HG03565 (cell line): Measurements from ENCODE around the gene AGRN.
"Not testable (repeated sequence)": the region's sequence is repeated elsewhere in the genome, so short reads cannot be mapped to it uniquely, and the experiment has no call there.

Source experiments
- ATAC-seq: cut with Tn5 transposase; IDR thresholded peaks from one replicate; pipeline ENCODE4 v1.9.1; 2021; ENCODE audit warnings: mild to moderate bottlenecking, moderate library complexity; ENCODE audit not compliant: unreplicated experiment

The AGRN gene

DNA sequence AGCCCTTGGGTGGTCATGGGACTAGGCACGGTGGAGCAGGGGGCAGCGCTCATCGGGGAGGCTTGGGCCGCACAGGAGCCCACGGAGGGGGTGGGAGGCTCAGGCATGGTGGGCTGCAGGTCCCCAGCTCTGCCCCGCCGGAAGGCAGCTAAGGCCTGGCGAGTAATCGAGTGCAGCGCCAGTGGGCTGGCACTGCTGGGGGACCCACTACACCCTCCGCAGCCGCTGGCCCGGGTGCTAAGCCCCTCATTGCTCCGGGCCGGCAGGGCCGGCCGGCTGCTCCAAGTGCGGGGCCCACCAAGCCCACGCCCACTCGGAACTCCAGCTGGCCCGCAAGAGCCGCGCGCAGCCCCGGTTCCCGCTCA is 1.6 kb upstream of the AGRN start:
- not testable (repeated sequence) for ATAC-seq

DNA sequence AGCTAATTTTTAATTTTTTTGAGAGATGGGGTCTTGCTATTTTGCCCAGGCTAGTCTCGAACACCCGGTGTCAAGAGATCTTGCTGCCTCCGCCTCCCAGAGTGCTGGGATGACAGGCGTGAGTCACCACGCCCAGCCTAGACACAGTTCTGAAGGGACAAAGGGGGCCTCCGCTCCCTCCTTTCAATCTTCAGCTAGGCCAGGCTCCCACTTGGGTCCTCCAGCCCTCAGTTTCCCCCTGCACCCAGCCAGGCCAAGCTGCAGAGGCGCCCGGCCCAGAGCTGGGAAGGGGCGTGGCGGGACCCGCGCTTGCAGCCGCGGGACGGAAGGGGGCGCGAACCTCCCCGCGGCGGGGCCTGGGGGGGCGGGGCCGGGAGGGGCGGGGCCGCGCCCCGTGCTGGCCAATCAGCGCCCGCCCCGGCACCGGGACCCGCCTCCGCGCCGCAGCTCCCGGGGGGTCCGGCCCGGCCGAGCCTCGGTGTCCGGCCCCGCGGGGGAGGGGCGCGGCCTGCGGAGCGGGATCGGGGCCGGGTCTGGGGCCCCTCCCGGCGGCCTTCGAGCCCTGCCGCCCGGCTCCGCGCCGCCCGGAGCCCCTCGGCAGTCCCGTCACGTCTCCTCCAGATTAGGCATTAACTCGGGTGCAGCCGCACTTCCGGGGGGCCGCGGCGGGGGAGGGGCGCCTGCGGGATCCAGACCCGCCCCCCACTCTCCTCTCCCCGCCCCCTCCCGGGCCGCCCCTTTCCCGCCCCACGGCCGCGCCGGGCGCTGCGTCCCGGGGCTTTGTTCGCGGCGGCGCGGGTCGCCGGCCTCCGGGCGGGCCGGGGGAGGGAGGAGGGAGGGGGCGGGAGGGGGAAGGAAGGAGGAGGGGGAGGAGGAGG is 559 bp upstream of the AGRN start:
- ATAC-seq: peak; percentile 67

DNA sequence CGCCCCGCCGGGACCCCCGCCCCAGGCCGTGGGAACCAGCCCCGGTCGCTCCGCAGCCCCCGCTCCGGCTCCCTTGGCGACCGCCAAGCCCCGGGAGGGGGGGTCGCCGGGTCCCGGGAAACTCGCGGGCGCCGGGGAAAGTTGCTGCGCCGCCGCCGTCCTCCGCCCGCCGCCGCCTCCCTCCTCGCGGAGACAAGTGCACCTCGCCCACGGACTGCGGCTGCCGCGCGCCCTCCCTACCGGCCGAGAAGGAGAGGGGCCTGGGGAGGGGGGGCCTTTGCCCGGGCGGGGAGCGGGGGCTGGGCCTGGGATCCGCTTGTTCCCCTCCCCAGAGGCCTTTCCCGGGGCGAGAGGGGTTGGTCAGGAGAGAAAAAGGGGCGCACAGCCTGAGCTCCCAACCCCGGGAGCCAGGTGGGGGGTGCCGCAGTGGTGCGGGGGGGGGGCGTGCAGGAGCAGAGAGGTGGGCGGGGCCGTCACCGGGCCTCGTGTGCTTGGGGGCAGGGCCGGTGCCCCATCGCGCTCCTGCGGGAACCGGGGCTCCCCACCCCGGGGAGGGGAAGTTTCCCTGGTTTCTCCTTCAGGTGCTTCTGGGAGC is 592 bp downstream of the AGRN start:
- ATAC-seq: peak; percentile 6

DNA sequence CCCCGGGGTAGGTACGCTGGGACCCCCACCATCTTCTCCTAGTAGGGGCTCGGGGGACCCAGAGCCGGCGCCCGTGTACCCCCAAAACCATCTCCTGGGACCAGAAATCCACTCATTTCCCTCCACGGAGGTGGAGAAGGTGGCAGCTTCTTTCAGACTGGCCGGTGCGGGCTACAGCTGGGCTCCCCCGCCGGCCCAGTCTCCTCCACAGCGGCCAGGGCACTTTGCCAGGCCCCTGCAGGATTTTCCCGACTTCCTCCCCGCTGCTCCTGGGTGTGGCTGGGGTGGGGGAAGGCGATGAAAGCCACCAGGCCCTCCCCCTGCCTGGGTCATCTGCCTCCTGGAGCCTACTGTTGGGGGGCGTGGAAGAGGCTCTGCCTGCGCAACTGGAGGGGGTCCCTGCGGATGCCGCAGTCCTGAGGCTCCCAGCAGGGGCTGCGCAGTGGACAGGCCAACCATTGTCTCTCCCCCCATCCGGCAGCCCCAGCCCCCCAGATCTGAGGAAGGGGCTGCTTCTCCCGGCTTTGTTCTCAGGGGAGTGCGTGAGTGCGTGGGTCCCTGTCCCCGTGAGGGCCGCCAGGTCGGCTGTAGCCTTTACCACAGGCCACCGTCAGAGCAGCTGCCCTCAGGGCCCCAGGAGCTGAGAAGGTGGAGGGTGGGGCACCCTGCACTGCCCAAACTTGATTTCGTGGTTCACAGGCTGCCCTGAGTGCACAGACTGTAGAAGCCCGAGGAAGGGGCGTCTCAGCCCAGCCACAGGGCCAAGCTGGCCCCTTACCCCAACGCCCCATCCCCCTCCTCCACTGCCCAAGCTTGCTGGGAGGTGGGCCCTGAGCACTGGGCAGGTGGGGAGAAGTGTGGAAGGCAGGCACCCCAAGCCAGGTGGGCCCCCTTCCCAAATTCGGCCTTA is 1.3 kb downstream of the AGRN start:
- ATAC-seq: no peak

DNA sequence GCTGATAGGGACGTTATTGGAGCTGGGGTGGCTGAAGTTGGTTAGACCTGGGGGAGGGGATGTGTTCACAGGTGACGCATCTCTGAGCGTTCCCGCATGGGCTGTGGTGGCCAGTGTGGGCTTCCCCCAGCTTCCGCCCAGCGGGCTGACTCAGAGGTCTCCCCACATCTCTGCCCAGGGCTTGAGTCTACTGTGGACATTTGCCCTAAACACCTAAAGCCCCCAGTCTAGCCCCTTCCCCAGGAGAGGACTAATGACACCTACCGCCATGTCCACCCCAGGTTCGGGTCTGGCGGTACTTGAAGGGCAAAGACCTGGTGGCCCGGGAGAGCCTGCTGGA is 2.0 kb downstream of the AGRN start:
- no peak for ATAC-seq

DNA sequence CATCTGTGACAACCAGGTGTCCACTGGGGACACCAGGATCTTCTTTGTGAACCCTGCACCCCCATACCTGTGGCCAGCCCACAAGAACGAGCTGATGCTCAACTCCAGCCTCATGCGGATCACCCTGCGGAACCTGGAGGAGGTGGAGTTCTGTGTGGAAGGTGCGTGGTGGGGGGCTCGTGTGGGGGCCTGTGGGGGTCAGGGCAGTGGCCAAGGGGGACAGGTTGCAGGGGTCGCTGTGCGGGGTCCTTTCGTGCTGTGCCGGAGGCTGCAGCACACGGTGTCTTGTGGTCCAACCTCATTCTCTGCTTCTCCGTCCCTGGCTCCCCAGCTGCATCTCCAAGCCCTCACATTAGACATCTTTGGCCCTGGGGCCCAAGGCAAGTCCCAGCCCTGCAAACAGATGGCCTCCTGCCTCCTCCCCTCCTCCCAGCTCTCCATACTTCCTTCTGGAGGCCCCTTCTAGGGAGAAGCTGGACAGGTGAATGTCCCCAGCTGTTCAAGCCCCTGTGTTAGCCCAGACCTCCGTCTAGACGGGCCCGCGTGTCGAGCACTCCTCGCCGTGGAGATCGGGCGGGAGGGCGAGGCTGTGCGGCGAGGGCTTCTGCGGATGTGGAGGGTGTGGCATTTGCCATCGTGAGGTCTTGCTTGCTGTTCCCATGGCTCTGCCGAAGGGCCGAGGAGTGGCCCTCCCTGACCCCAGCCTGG is 2.5 kb downstream of the AGRN start:
- ATAC-seq: no peak

DNA sequence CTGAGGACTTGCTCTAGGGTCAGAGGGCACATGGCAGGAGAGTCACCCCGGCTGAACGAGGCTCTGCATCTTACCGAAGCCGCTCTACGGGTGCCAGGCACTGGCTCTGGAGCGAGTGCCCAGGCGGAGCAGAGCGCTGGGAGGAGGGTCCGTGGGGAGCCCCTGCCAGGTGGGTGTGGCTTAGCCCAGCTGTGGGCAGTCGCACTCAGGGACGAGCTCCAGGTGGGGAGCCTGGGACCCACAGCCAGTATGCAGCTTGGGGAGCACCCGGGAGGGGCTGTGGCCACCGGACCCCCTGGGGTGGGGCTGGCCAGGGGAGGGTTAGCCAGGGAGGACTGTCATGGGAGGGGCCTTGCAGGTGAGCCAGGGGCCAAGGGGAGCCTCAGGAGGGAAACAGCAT is 3.8 kb downstream of the AGRN start:
- ATAC-seq: no peak

DNA sequence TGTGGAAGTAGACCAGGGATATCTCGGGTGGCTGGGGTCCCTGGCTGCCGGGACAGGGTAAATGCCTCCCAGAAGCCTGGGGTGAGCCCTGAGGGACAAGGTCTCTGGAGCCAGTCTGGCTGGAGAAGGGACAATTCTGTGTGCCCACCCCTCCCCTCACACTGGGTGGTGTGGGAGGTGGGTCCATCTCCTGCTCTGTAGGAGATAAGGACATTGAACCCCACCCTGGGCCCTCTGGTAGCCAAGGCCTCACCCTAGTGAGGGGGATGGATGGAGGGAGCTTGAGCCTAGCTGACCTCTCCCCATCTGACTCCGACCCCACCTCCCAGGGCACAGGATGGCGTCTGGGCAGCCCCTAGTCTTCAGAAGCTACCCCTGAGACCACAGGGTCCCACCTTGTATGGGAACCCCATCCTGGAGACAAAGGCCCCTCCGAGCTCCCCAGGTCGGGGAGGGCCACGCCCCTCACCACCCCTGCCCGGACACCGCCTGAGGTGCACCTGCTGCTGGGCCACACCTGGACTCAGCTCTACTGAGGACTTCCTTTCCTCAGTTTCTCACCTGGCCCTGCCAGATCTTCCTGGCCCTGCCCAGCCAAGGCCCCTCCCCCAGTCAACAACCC is 4.3 kb downstream of the AGRN start:
- ATAC-seq: no peak

DNA sequence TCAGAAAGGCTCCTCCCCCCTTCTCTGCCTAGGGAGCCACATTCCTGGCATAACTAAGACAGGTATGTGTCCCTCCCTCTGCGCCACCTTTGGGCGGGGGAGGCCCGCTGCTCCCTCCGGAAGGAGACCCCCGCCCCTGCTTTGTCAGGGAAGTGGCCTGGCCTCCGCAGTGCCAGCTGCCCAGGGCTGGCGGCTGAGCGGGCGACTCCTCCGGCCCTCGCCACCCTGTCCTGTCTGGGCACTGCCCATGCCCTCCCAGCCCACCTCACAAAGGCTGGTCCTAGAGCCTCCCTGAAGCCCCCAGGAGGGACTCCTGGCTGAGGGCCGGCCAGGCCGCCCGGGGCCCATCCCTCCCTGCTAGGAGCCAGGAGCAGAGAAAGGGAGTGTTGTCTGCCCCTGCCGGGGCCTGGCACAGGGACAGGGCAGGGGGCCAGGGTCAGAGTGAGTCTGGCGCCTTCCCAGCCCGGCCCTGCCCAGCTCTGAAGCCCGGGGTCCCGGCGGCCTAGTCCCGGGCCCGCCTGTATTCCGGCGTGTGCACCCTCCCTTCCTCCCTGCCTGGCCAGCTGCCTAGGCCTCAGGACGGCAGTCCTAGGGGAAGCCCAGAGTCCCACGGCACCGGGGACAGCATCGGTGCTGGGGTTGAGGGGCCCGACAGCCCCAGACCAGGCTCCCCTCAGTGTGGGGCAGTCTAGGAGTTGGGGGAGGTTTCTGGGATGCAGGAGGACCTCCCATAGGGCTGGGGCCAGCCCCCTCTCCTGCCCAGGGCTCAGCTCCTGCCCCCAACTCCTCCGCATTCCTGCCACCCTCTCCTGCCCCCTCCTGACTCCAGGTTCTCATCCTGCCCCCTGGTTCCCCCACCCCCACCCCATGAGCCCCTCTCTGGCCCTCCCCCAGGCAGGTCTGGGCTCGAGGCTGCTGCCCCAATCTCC is 5.1 kb downstream of the AGRN start:
- no peak for ATAC-seq

DNA sequence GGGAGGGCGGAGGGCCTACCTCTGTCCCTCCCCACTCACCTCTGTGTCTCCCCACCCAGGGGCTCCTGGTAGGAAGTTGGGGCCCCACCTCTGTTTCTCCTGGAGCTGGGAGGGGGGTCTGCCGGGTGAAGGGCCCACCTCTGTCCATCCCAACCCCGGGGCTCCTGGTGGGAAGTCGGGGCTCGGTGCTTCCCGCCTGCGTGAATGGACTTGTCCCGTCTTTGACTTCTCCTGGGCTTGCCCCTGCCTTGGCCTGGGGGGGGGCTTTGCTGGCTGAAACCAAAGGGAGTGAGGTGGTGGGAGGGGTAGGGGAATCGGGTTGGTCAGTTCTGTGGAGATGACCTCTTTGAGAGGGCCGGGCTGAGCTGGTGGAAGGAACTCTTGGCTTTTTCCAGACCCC is 5.8 kb downstream of the AGRN start:
- ATAC-seq: no peak

DNA sequence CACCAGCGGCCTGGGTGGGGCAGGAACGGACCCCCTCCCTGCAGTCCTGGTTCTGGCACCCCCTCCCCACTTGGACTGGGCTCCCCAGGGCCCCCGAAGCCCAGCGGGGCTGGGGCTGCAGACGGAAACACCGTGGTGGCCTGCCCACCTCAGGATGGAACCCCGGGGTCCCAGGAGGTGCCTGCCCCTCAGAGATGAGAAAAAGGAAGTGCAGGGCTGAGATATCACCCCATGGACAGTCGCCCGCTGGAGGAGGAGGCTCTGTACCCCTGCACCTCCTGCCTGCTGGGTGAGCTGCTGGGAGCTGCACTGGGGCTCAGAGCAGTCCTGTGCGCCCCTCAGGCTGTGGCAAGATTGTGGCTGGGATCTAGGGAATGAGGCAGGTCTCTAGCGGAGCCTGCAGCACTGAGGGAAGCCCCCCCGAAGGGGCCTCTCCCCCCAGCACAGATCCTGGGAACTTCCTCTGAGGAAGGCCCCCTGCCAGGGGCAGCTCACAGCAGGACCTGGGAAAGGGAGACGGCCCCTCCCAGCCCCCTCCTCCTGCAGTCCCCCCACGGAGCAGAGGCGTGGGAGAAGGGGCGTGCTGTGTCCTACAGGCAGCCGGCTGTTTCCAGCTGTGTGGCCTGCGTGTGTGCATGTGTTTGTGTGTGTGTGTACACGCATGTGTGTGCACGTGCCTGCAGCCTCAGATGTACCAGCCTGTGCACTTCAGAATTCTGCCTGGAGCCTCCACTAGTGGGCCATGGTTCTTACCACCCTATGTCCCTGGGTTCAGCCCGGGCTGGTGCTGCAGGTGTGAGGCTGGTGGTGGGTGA is 6.9 kb downstream of the AGRN start:
- ATAC-seq: no peak

DNA sequence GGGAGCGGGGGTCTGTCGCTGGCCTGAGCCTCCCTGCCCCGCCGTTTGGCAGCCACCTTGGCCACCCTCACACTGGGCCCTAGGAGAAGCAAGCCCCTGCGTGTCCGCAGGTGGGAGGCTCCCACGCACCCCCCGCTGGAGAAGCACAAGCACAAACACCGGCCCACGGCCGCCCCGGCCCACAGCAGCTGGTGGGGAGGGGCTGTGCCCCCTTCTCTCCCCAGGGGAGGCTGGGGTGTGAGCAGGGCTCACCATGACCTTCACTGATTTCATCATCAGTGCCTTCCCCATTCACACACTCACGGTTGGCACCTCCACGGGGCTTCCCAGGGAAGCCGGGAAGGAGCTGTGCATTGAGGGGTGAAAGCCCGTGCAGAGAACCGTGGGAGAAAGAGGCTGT is 7.9 kb downstream of the AGRN start:
- ATAC-seq: no peak

DNA sequence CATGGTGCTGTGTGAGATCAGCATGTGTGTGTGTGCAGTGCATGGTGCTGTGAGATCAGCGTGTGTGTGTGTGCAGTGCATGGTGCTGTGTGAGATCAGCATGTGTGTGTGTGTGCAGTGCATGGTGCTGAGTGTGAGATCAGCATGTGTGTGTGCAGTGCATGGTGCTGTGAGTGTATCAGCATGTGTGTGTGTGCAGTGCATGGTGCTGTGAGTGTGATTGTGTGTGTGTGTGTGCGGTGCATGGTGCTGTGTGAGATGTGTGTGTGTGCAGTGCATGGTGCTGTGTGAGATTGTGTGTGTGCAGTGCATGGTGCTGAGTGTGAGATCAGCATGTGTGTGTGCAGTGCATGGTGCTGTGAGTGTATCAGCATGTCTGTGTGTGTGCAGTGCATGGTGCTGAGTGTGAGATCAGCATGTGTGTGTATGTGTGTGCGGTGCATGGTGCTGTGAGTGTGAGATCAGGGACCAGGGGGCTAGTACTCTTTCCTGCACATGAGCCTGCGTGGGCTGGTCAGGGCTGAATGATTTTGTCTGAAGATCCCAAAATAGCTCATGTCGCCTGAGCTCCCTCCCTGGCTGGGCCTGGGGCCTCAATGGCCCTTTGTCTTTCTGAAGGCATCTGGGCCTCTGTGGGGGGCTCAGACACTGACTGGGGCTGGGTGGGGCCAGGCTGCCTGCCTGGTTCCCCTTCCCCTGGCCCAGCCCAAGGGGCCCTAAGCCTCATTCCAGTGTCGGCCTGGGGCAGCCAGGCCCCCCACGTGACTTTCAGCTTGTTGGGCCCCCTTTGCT is 11.1 kb downstream of the AGRN start:
- not testable (repeated sequence) for ATAC-seq

DNA sequence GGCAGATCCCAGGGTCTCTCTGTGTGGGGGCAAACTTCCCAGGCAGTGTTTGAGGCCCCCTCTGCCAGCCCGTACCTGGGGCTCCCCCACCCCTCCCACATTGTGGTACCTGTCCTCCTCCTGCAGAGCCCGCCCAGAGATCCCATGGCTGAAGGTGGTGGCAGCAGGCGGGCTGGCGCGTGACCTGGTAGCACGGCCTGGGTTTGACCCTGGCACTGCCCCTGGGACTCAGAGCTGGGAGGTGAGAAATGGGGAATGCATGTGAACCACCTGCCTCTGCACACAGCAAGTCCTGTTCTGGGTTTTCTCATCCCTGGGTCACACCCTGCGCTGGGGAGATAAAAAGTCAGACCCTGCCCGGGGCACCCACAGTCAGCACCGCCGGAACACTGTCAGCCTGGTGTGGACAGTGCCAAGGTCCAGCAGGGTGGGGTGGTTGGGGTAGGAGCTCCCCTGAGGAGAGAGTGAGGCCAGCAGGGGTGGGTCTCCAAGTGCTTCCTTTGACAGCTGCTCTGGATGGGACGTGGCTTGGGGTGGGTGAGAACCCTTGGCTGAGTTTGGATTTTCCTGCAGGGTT is 11.8 kb downstream of the AGRN start:
- ATAC-seq: no peak

DNA sequence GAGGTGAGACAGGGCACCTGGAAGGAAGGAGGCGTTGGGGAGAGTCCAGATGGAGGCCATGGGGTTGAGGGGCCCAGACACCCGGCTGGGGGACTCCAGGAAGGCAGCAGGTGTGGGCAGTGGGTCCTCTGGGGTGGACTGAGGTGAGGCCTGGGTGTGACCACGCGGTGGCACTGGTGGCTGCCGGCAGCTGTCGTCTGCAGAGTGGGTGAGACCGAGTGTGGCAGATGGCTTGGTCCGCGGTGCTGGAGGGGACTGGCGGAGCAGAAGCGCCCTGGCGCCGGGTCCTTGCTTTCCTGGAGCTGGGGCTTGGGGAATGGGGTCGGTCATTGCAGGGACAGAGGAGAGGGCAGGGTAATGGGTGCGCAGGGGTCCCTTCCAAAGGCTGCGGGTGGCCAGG is 12.5 kb downstream of the AGRN start:
- ATAC-seq: no peak

DNA sequence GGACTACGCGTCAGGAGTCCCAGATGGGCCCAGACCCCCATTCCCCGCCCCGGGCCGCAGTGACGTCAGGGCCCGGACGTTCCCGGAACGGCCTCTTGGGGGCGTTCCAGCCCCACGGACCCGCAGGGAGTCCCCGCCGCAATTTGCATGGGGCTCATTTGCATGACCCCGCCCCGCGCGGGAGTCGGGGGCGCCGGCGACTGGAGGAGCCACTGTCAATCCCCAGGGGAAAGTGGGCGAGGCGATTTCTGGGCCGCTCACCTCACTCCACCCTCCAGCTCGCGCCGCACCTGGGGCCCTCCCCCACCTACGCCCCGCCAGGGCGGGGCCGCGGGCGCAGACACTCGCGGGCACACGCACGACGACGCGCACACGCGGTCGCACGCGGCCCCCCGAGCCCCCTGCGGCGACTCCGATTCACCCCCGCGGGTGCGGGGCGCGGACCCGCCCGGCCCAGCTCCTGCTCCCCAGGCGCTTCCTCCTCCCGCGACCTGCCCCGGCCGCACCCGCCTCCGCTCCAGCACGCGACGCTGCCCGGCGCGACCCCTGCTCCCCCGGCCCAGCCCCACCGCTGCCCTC is 13.2 kb downstream of the AGRN start:
- peak; percentile 81 for ATAC-seq

DNA sequence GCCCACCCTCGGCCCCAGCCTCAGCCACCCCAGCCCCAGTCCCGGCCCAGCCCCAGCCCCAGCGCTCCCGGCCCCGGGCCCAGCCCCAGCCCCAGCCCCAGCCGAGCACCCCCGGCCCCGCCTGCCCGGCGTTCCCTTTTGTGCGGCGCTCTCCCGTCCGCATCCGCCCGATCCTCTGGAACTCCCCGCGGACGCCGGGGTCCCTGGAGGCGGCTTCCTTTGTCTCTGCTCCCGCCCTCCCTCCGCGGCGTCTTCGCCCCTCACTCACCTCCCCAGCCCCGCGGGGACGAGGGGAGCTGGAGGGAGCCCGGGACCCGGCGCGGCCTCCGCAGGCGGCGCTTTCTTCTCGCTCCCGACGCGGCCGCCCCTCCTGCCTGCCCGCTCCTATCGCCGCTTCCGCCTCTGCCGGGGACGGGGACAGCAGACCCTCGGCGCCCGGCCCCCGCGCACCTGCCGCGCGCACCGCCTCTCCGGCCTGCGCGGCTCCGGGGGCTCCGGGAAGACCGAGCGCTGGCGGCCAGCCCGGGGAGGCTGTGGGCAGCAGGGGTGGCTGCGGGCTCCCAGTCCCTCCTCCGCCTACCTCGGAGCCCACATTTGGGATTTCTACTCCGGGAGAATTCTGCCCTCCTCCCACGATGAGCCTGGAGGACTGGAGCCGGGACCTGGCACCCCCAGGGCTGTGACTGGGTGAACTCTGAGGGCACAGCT is 14.0 kb downstream of the AGRN start:
- ATAC-seq: no peak
